Mucosa of descending colon (tissue), 3 donors: ENCODE data around the gene PRAF2. TPM values are rescaled to one million over a fixed set of nuclear protein-coding genes. Genes with fewer than 3 reads are reported as not detected.
A peak's percentile ranks its signal among the peaks of the same experiment; 100 is the strongest.

Source experiments
- ATAC-seq: fragments of 200-7000 bp; cut with Tn5 transposase; one replicate; pipeline ENCODE4 v1.9.1; 2020; ENCODE audit warnings: mild to moderate bottlenecking, moderate library complexity
- DNase-seq, 3 donors: peaks; one replicate each; pipeline ENCODE4 v3.0.0-alpha.2; 2020
- H3K36me3 ChIP-seq: fragments of 200-600 bp; one replicate; pipeline ENCODE4 v1.8.0; 2021; ENCODE audit warnings: low read depth, mild to moderate bottlenecking
- H3K4me1 ChIP-seq: fragments of 200-600 bp; one replicate; pipeline ENCODE4 v1.8.0; 2021; ENCODE audit warnings: low read depth, mild to moderate bottlenecking
- H3K4me3 ChIP-seq: fragments of 200-600 bp; one replicate; pipeline ENCODE4 v1.8.0; 2021; ENCODE audit warnings: mild to moderate bottlenecking
- H3K9me3 ChIP-seq: fragments of 200-600 bp; one replicate; pipeline ENCODE4 v1.8.0; 2021; ENCODE audit warnings: mild to moderate bottlenecking
- intact Hi-C, 2 donors: fragments of 100-400 bp; cut with DNase I in 1 of 2; cut with micrococcal nuclease in 1 of 2; formaldehyde crosslinking; loops; one replicate each; pipeline versions ENCODE4 v1.11.0 to v1.11.1; 2022; cut with DNase I, micrococcal nuclease
- total RNA-seq, 3 donors: library from RNA; stranded (reverse); fragmentation: NEBNext Ultra II Directional in 2 of 3; extraction: Animal tissue kit (Norgen Biotek cat#: 25700) in 2 of 3; gene quantifications; one replicate each; pipeline versions ENCODE4 v1.2.1 to v1.2.4, GENCODE V29; 2021 to 2023
- TF ChIP-seq, protein P1 (sequence below): fragments of 200-600 bp; IDR thresholded peaks from one replicate; pipeline ENCODE4 v1.8.0; 2022; ENCODE audit warnings: antibody characterized with exemption, mild to moderate bottlenecking
- donor health status: DM: no; HTN: no; CAD: no; lungs with moderate emphysema.
- donor health status: DM: no; HTN: no; CAD: no.
- donor health status: DM: no; HTN: yes; CAD: no.

The PRAF2 gene
- total RNA-seq, 3 donors from 2014 or later: 3.9 to 18.7 (median 8.1) TPM

DNA sequence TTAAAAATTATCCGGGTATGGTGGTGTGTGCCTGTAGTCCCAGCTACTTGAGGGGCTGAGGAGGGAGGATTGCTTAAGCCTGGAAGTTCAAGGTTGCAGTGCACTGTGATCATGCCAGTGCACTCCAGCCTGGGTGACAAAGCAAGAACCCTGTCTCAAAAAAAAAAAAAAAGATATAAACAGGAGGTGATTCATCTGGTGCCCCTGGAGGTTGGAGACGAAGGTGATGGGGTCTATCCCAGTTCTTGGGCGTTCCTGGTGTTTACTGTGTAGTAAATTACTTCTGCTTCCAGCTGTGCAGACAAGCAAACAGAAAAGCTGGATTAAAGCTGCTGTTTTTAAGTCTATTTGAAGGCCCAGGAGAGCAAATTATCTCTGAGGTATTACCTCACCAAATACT lies 29.8 kb upstream of the PRAF2 start:
- ATAC-seq (no peak), DNase-seq (no peak)
- Histone ChIP-seq H3K9me3 (no peaks in the 10 kb centered on the region), H3K4me3 (no peak overlapping the region), H3K36me3 (no peaks in the 10 kb centered on the region), H3K4me1 (peaks cover 4% of the 10 kb centered on the region)
- TF ChIP-seq, protein P1, sequence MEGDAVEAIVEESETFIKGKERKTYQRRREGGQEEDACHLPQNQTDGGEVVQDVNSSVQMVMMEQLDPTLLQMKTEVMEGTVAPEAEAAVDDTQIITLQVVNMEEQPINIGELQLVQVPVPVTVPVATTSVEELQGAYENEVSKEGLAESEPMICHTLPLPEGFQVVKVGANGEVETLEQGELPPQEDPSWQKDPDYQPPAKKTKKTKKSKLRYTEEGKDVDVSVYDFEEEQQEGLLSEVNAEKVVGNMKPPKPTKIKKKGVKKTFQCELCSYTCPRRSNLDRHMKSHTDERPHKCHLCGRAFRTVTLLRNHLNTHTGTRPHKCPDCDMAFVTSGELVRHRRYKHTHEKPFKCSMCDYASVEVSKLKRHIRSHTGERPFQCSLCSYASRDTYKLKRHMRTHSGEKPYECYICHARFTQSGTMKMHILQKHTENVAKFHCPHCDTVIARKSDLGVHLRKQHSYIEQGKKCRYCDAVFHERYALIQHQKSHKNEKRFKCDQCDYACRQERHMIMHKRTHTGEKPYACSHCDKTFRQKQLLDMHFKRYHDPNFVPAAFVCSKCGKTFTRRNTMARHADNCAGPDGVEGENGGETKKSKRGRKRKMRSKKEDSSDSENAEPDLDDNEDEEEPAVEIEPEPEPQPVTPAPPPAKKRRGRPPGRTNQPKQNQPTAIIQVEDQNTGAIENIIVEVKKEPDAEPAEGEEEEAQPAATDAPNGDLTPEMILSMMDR: no peak
- intact Hi-C loops: no loop called here

DNA sequence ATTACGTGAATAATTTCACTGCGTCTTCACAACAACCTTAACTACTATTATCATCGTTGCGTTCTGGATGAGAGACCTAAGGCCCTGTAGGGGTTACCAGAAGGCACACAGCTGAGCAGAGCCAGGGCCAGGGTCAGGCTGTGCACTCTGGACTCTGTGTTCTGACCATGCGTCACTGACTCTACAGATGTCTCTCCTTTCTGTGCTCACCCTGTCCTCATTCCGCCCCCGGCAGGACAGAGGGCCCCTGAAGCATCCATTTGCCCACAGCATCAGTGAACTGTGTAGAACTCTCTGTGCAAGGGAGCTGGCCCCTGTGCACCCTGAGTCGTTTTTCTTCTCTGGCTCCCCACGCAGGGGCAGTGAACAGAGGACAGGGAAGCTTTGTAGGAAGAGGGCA lies 28.4 kb upstream of the PRAF2 start:
- no peaks in the 10 kb centered on the region for H3K9me3 ChIP-seq
- H3K4me3 ChIP-seq: no peak overlapping the region
- ATAC-seq (no peak), DNase-seq (no peak)
- TF ChIP-seq, protein P1: no peak
- no peaks in the 10 kb centered on the region for H3K36me3 ChIP-seq
- intact Hi-C loops: no loop called here
- peaks cover 4% of the 10 kb centered on the region for H3K4me1 ChIP-seq

DNA sequence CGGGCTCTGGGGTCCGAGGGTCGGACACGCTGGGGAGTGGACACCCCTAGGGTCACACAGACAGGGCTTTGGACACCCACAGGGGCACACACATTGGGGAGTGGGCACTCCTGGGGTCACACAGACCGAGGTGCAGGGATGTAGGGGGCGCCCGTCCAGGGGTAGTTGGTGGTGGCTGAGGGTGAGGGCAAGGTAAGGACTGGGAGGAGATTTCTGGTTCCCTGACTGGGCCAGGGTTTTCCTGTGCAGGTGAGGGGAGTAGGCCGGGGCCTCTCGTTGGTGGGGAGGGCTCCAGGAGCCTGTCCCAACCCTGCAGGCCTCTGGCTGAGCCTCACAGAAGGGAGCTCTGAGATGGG lies 27.8 kb upstream of the PRAF2 start:
- ATAC-seq (peak; percentile 1), DNase-seq (no peak)
- no peaks in the 10 kb centered on the region for H3K36me3 ChIP-seq
- H3K4me3 ChIP-seq: no peak overlapping the region
- H3K9me3 ChIP-seq: no peaks in the 10 kb centered on the region
- TF ChIP-seq, protein P1: no peak
- H3K4me1 ChIP-seq: peaks cover 4% of the 10 kb centered on the region
- intact Hi-C loops: no loop called here

DNA sequence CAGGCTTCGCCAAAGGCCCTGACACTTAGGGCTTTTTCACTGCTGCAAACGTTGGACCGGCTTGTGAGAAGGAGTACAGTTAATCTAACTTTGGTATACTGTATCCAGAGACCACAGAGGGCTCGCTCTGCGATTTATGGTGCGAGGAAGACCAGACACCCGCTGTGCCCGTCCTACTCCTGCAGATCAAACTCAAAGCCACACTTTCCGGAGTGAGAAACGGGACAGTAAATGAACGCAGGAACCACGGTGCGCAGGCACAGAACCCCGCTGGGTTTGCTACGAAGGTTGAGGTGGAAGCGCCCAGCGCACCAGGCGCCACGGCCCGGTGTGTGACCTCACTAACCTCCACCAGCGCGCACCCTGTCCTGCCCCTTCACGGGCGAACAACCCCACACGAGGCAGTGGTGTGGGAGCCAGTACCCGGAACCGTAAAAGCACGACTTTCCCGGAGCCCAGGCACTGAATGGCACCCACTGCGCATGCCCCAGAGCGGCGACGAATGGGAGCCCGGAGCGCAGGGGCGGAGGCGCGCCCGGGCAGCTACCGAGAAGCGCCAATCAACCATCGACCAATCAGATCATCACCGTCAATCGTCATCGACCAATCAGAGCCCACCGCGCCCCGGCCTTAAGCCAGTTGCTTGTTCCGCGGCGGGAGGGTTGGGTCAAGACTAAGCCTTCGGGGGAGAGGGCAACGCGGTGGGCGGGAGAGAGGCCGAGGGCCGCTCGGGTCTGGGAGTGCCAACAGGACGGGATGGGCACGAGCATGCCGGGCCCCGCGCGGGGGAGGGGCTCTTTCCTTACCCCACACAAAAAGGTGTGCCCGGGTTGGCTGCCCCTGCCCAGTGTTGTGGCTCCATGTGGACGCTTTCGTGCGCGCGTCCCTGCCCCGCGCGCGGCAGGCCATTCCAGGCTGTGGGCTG lies 27.2 kb upstream of the PRAF2 start:
- DNase-seq (peak; percentile 91 to 93 (median 93)), ATAC-seq (peak; percentile 96)
- Histone ChIP-seq H3K36me3 (no peaks in the 10 kb centered on the region), H3K4me3 (no peak overlapping the region), H3K4me1 (peaks cover 4% of the 10 kb centered on the region), H3K9me3 (no peaks in the 10 kb centered on the region)
- TF ChIP-seq, protein P1: no peak
- intact Hi-C loops: no loop called here

DNA sequence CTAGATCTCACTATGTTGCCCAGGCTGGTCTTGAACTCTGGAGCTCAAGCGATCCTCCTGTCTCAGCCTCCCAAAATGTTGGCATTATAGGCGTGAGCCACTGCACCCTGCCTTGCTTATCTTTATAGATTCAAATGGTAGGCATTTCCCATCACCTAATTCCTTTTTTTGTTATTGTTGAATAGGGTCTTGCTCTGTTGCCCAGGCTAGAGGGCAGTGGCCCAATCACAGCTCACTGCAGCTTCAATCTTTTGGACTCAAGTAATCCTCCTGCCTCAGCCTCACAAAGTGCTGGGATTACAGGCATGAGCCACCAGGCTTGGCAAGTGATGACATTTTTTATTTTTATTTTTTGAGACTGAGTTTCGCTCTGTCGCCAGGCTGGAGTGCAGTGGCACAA lies 22.6 kb upstream of the PRAF2 start:
- Histone ChIP-seq H3K9me3 (no peaks in the 10 kb centered on the region), H3K4me3 (no peak overlapping the region), H3K4me1 (peaks cover 4% of the 10 kb centered on the region), H3K36me3 (no peaks in the 10 kb centered on the region)
- DNase-seq: no peak
- intact Hi-C loops: no loop called here
- TF ChIP-seq, protein P1: no peak
- no peak for ATAC-seq
